A673 (cell line): Measurements from ENCODE around the gene LDLRAP1. TPM values are rescaled to one million over a fixed set of nuclear protein-coding genes. Genes with fewer than 3 reads are reported as not detected.

Source experiments
- BruUV-seq: library from RNA; stranded (reverse); fragments of 400-500 nt; replicated peaks from 2 replicates; lab custom pipeline; 2021; lab: Mats Ljungman, UMichigan
- CTCF ChIA-PET: fragments of 300-600 bp; sonication (Branson Sonifier 250); formaldehyde crosslinking; loops from one replicate; lab custom pipeline; 2022; ENCODE audit warnings: antibody characterized with exemption; lab: Charles Lee
- POLR2A ChIA-PET: fragments of 300-600 bp; sonication (Branson Sonifier 250); formaldehyde crosslinking; loops from one replicate; lab custom pipeline; 2022; ENCODE audit warnings: antibody characterized with exemption; ENCODE audit not compliant: low non-redundant PET; lab: Charles Lee
- DNase-seq: peaks from one replicate; pipeline ENCODE4 v3.0.0-alpha.2; 2015; ENCODE audit warnings: low spot score
- H3K27ac ChIP-seq: fragments of 200-600 bp; sonication (generic); 2 replicates; pipeline ENCODE4 v1.5.1; 2016; ENCODE audit warnings: mixed run types, low read depth, mild to moderate bottlenecking, mixed read lengths, antibody characterized with exemption, low read length; ENCODE audit not compliant: poor library complexity, severe bottlenecking
- H3K27me3 ChIP-seq: fragments of 200-600 bp; sonication (generic); replicated peaks from 2 replicates; pipeline ENCODE4 v1.6.1; 2017; ENCODE audit warnings: mixed run types, low read depth, mild to moderate bottlenecking, mixed read lengths, antibody characterized with exemption, low read length; ENCODE audit not compliant: insufficient read depth, poor library complexity
- H3K36me3 ChIP-seq: fragments of 200-600 bp; sonication (generic); 2 replicates; pipeline ENCODE4 v1.6.1; 2016; ENCODE audit warnings: mixed run types, mild to moderate bottlenecking, mixed read lengths, antibody characterized with exemption, low read length; ENCODE audit not compliant: insufficient read depth, poor library complexity, severe bottlenecking
- H3K4me1 ChIP-seq: fragments of 200-600 bp; sonication (generic); 2 replicates; pipeline ENCODE4 v1.6.1; 2017; ENCODE audit warnings: mixed run types, mild to moderate bottlenecking, mixed read lengths, antibody characterized with exemption, low read length; ENCODE audit not compliant: insufficient read depth, poor library complexity, severe bottlenecking
- H3K4me3 ChIP-seq: fragments of 200-600 bp; sonication (generic); 2 replicates; pipeline ENCODE4 v1.5.1; 2016; ENCODE audit warnings: low read depth, mixed run types, mild to moderate bottlenecking, mixed read lengths, low read length; ENCODE audit not compliant: poor library complexity, severe bottlenecking
- H3K9me3 ChIP-seq: fragments of 200-600 bp; sonication (generic); 2 replicates; pipeline ENCODE4 v1.6.1; 2016; ENCODE audit warnings: mixed run types, low read depth, mild to moderate bottlenecking, mixed read lengths, antibody characterized with exemption, low read length; ENCODE audit not compliant: poor library complexity, severe bottlenecking
- EZH2 ChIP-seq: fragments of 200-600 bp; sonication (generic); IDR thresholded peaks from 2 replicates; pipeline ENCODE4 v1.6.1; 2017; ENCODE audit warnings: borderline replicate concordance, low read depth, mild to moderate bottlenecking, mixed read lengths, antibody characterized with exemption, low read length; ENCODE audit not compliant: poor library complexity, severe bottlenecking
- intact Hi-C: fragments of 100-400 bp; cut with micrococcal nuclease; formaldehyde crosslinking; loops from one replicate; pipeline ENCODE4 v1.10.0; 2022; ENCODE audit not compliant: unreplicated experiment
- total RNA-seq: library from RNA; stranded (reverse); gene quantifications from 2 replicates; pipeline ENCODE4 v1.2.3, GENCODE V29; 2021
- TF ChIP-seq, protein P1 (sequence below): fragments of 300-800, 200-600 bp; sonication (generic); conservative IDR thresholded peaks from 2 replicates; pipeline ENCODE4 v1.5.1; 2017; ENCODE audit warnings: low read depth, mild to moderate bottlenecking, antibody characterized with exemption, low read length, moderate library complexity, mixed read lengths

The LDLRAP1 gene
- total RNA-seq, 1 experiment from 2014 or later, result 5.5 TPM

DNA sequence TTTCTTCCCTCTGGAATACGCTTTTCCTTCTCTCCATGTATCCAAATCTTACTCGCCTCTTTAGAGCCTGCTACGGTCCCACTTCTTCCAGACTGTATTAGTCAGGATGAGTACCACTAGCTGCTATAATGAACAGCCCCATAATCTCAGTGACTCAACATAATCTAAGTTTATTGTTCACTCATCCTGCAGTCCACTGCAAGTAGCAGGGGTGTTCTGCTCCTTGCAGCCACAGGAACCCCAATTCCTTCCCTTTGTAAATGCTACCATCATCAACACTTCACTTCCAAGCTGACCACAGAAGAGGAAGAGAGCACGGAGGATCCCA is 18.1 kb upstream of the LDLRAP1 start:
- Histone ChIP-seq H3K4me3 (no peak overlapping the region), H3K9me3 (no peaks in the 10 kb centered on the region), H3K27ac (no peak overlapping the region), H3K36me3 (no peaks in the 10 kb centered on the region), H3K27me3 (no peaks in the 10 kb centered on the region), H3K4me1 (peaks cover 13% of the 10 kb centered on the region)
- POLR2A ChIA-PET, result no interaction called here
- BruUV-seq, result no TSS peak
- no peak for TF ChIP-seq EZH2
- TF ChIP-seq, protein P1, sequence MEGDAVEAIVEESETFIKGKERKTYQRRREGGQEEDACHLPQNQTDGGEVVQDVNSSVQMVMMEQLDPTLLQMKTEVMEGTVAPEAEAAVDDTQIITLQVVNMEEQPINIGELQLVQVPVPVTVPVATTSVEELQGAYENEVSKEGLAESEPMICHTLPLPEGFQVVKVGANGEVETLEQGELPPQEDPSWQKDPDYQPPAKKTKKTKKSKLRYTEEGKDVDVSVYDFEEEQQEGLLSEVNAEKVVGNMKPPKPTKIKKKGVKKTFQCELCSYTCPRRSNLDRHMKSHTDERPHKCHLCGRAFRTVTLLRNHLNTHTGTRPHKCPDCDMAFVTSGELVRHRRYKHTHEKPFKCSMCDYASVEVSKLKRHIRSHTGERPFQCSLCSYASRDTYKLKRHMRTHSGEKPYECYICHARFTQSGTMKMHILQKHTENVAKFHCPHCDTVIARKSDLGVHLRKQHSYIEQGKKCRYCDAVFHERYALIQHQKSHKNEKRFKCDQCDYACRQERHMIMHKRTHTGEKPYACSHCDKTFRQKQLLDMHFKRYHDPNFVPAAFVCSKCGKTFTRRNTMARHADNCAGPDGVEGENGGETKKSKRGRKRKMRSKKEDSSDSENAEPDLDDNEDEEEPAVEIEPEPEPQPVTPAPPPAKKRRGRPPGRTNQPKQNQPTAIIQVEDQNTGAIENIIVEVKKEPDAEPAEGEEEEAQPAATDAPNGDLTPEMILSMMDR, result no peak
- intact Hi-C loops, result no loop called here
- no peak for DNase-seq
- CTCF ChIA-PET, result interaction anchor here (0.7 kb wide), 1 partner anchor 169 kb away, joined by 3 read pairs; no protein-coding TSS in a partner anchor

DNA sequence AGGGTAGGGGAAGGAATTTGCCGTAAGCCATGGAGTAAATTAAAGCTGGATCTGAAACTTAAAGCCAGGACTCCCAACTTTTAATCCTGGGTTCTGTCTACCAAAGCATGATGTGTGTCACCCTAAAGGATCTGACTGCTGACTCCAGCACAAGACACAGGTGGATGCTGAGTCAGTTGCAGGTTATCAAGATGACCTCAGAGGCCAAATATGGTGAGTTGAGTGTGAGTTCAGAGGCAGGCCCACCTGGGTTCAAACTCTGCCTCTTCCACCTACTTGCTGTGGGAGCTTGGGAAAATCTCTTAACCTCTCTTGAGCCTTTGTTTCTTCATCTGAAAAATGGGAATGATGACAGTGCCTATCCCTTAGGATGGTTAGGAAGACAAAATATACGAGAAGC is 16.7 kb upstream of the LDLRAP1 start:
- intact Hi-C loops, result no loop called here

DNA sequence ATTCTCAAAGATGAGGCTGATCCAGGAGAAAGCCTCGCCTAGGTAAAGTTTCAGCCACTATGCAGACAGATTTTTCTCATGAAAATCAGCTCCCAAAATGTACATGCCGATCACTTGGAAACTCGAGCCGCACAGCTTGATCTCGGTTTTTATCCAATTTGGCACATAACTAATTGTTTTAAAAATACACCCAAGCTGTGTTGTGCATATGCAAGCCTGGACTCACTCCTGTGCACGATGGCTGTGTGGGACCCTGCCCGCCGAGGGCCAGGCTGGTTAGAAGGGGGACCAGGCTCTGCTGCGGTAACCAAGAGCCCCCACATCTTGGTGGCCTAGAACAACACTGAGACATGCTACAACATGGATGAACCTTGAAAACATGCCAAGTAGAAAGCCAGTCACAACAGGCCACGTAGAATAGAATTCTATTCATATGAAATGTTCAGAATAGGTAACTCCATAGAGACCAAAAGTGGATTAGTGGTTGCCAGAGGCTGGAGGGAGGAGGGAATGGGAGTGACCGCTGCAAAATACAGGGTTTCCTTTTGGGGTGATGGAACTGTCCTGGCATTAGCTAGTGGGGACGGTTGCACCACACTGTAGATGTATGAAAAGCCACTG is 16.1 kb upstream of the LDLRAP1 start:
- TF ChIP-seq EZH2, result no peak
- TF ChIP-seq, protein P1, result no peak
- no peaks in the 10 kb centered on the region for H3K27me3 ChIP-seq
- H3K27ac ChIP-seq, result no peak overlapping the region
- no peak overlapping the region for H3K4me3 ChIP-seq
- no TSS peak for BruUV-seq
- intact Hi-C loops, result no loop called here
- DNase-seq, result no peak
- H3K4me1 ChIP-seq, result peaks cover 9% of the 10 kb centered on the region
- H3K36me3 ChIP-seq, result no peaks in the 10 kb centered on the region
- ChIA-PET POLR2A (no interaction called here), CTCF (no interaction called here)
- no peaks in the 10 kb centered on the region for H3K9me3 ChIP-seq

More for the DNA sequence above, 16.7 kb upstream of the LDLRAP1 start:
- BruUV-seq, result no TSS peak
- TF ChIP-seq EZH2, result no peak
- TF ChIP-seq, protein P1, result no peak
- CTCF ChIA-PET, result no interaction called here
- Histone ChIP-seq H3K36me3 (no peaks in the 10 kb centered on the region), H3K27me3 (no peaks in the 10 kb centered on the region), H3K27ac (no peak overlapping the region), H3K4me3 (no peak overlapping the region), H3K9me3 (no peaks in the 10 kb centered on the region), H3K4me1 (peaks cover 13% of the 10 kb centered on the region)
- DNase-seq, result no peak
- POLR2A ChIA-PET, result no interaction called here
